ENCODE results near the gene POMGNT1. TPM values are rescaled to one million over a fixed set of nuclear protein-coding genes. Genes with fewer than 3 reads are reported as not detected.

Gene POMGNT1
- total RNA-seq, 1 donor from 2014 or later = 96.9 TPM

- Histone ChIP-seq H3K27me3 (ENCODE audit: control insufficient read depth, insufficient read depth, low read length) (no peaks in the 10 kb centered on the region), H3K4me3 (ENCODE audit: low read depth, low read length) (no peak overlapping the region), H3K36me3 (ENCODE audit: control insufficient read depth, insufficient read depth, low read length) (peaks cover 2% of the 10 kb centered on the region)
- no peak for TF ChIP-seq CTCF (IDR thresholded peaks at IDR 0.05; ENCODE audit: insufficient read depth, low read length, poor library complexity, severe bottlenecking)
- no peak for DNase-seq (ENCODE audit: low read depth)
Observed at GRCh38 chr1:46188295-46189030, 9.8 kb downstream of the POMGNT1 start.

GRCh38 chr1:46187106-46187869, 10.9 kb downstream of the POMGNT1 start:
- Histone ChIP-seq H3K4me3 (ENCODE audit: low read depth, low read length) (no peak overlapping the region), H3K27me3 (ENCODE audit: control insufficient read depth, insufficient read depth, low read length) (no peaks in the 10 kb centered on the region), H3K36me3 (ENCODE audit: control insufficient read depth, insufficient read depth, low read length) (peaks cover 2% of the 10 kb centered on the region)
- no peak for DNase-seq (ENCODE audit: low read depth)
- TF ChIP-seq CTCF (IDR thresholded peaks at IDR 0.05; ENCODE audit: insufficient read depth, low read length, poor library complexity, severe bottlenecking) = no peak

DNA sequence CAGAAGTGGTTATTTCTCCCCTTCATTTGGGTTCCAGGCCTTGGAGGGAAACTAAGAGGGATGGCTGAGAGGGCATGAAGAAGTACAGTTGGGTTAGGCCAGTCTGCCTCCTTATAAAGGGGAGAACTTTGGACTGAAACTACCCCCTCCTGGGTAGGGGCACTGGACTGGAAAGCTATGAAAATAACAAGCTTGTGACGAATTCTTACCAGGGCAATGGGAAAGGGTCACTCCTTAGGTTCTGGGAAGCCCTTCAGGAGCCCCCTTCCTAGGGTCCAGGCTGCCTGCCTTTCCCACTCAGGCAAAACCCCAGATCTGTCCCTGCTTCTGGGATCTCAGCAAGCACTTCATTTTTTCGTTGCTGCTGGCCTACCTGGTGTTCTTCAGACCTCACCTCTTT, 12.2 kb downstream of the POMGNT1 start:
- Histone ChIP-seq H3K4me3 (ENCODE audit: low read depth, low read length) (no peak overlapping the region), H3K36me3 (ENCODE audit: control insufficient read depth, insufficient read depth, low read length) (peaks cover 2% of the 10 kb centered on the region), H3K27me3 (ENCODE audit: control insufficient read depth, insufficient read depth, low read length) (no peaks in the 10 kb centered on the region)
- no peak for DNase-seq (ENCODE audit: low read depth)
- no peak for TF ChIP-seq CTCF (IDR thresholded peaks at IDR 0.05; ENCODE audit: insufficient read depth, low read length, poor library complexity, severe bottlenecking)

DNA sequence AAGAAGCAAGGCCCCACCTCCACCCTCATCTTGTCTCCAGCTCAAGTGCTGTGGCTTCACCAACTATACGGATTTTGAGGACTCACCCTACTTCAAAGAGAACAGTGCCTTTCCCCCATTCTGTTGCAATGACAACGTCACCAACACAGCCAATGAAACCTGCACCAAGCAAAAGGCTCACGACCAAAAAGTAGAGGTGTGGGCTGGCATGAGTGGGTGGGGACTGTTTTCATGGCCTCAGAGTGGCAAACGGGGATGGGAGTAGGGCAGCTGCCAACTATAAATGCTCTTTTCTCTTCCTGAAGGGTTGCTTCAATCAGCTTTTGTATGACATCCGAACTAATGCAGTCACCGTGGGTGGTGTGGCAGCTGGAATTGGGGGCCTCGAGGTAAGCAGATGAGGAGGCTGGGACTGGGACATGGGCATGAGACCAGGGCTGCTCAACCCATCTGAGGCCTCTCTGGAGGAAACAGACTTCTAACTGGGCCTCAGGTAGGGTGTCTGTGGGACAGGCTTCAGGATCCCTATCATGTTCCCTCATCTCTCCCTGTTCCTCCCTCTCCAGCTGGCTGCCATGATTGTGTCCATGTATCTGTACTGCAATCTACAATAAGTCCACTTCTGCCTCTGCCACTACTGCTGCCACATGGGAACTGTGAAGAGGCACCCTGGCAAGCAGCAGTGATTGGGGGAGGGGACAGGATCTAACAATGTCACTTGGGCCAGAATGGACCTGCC, 13.1 kb downstream of the POMGNT1 start:
- H3K4me3 ChIP-seq (ENCODE audit: low read depth, low read length) = no peak overlapping the region
- DNase-seq (ENCODE audit: low read depth) = no peak
- H3K27me3 ChIP-seq (ENCODE audit: control insufficient read depth, insufficient read depth, low read length) = no peaks in the 10 kb centered on the region
- TF ChIP-seq CTCF (IDR thresholded peaks at IDR 0.05; ENCODE audit: insufficient read depth, low read length, poor library complexity, severe bottlenecking) = no peak
- H3K36me3 ChIP-seq (ENCODE audit: control insufficient read depth, insufficient read depth, low read length) = peaks cover 2% of the 10 kb centered on the region

DNA sequence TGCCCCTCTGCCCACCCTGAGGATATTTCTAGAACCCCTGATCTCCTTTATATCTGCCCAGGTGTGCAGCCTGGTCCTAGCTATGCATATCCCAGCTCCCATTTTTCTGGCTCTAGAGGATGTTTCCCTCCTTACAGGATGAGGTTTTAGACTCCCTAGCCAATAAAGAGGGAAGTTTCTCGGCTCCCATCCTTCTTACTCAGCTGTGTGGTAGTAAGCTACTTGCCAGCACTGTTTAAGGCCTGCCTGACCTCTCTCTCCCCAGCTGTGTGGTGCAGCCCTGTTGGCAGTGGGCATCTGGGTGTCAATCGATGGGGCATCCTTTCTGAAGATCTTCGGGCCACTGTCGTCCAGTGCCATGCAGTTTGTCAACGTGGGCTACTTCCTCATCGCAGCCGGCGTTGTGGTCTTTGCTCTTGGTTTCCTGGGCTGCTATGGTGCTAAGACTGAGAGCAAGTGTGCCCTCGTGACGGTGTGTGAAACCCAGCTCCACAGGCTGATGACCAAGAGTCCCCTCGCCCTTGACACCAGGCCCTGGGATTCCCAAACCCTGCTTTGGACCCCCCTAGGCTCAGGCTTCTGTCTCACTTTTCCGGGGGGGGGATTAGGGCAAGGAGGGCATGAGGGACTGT, 14.2 kb downstream of the POMGNT1 start:
- H3K36me3 ChIP-seq (ENCODE audit: control insufficient read depth, insufficient read depth, low read length) = peaks cover 2% of the 10 kb centered on the region
- no peak for DNase-seq (ENCODE audit: low read depth)
- H3K4me3 ChIP-seq (ENCODE audit: low read depth, low read length) = no peak overlapping the region
- no peak for TF ChIP-seq CTCF (IDR thresholded peaks at IDR 0.05; ENCODE audit: insufficient read depth, low read length, poor library complexity, severe bottlenecking)
- H3K27me3 ChIP-seq (ENCODE audit: control insufficient read depth, insufficient read depth, low read length) = no peaks in the 10 kb centered on the region

Measured in kidney epithelial cell (primary cell).